22Rv1 (cell line): ENCODE results near the gene ZBTB20.

Experiments
- H3K27ac ChIP-seq: fragments of 450-650 bp; 2 replicates; pipeline ENCODE4 v1.5.1; 2017
- CTCF ChIP-seq: fragments of 450-650 bp; IDR thresholded peaks from 2 replicates; pipeline ENCODE4 v1.5.1; 2017; ENCODE audit warnings: mild to moderate bottlenecking
- ZFX ChIP-seq: fragments of 450-650 bp; IDR thresholded peaks from 2 replicates; pipeline ENCODE4 v1.6.1; 2017; ENCODE audit warnings: antibody characterized with exemption, borderline replicate concordance

ZBTB20 gene

GRCh38 chr3:114418107-114418506, 729.0 kb downstream of the ZBTB20 start:
- no peak for TF ChIP-seq ZFX
- TF ChIP-seq CTCF: no peak
- no peak overlapping the region for H3K27ac ChIP-seq

GRCh38 chr3:114417675-114418074, 729.4 kb downstream of the ZBTB20 start:
- H3K27ac ChIP-seq: no peak overlapping the region
- TF ChIP-seq ZFX (no peak), CTCF (no peak)

DNA sequence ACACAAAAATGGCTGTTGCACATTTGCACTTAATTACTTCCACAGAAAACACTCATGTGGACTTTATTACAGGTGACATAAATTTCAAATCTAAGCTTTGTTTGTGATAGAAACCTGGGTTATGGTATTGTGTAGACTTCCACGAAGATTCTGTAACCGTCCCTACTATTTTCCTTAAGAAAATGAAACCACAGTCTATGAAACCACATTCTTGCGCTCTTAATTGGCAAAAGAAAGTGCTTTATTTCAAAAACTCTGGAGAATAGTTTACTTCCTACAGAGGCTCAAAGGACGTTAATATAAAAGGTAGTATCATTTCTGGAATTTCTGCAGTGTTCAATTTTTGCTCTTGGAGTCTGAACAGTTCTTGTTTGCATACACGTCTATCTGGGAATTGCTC, 729.8 kb downstream of the ZBTB20 start:
- no peak for TF ChIP-seq ZFX
- no peak for TF ChIP-seq CTCF
- no peak overlapping the region for H3K27ac ChIP-seq

GRCh38 chr3:114411811-114412803, 735.0 kb downstream of the ZBTB20 start:
- TF ChIP-seq CTCF (no peak), ZFX (no peak)
- H3K27ac ChIP-seq: no peak overlapping the region

DNA sequence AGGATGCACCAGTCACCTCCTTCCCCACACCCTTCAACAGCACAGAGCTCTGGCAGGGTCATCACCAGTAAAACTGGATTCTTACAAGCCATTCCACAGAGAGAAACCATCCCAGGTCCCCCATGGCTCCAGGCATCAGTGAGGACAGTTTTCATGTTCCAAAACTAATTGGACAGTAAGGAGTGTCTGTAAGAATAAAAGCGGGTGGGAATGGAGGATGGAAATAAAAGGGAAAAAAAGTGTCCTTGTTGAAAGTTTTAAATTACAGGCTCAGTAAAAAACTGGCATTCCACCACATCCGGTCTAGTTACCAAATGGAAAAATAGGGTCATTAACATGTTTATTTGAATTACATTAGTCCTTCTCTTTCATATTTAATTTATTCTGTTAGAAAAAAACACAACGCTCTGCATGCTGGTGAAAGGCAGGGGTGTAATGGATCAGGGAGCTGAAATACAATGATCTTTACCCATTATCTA, 735.9 kb downstream of the ZBTB20 start:
- no peak overlapping the region for H3K27ac ChIP-seq
- TF ChIP-seq ZFX (no peak), CTCF (no peak)

DNA sequence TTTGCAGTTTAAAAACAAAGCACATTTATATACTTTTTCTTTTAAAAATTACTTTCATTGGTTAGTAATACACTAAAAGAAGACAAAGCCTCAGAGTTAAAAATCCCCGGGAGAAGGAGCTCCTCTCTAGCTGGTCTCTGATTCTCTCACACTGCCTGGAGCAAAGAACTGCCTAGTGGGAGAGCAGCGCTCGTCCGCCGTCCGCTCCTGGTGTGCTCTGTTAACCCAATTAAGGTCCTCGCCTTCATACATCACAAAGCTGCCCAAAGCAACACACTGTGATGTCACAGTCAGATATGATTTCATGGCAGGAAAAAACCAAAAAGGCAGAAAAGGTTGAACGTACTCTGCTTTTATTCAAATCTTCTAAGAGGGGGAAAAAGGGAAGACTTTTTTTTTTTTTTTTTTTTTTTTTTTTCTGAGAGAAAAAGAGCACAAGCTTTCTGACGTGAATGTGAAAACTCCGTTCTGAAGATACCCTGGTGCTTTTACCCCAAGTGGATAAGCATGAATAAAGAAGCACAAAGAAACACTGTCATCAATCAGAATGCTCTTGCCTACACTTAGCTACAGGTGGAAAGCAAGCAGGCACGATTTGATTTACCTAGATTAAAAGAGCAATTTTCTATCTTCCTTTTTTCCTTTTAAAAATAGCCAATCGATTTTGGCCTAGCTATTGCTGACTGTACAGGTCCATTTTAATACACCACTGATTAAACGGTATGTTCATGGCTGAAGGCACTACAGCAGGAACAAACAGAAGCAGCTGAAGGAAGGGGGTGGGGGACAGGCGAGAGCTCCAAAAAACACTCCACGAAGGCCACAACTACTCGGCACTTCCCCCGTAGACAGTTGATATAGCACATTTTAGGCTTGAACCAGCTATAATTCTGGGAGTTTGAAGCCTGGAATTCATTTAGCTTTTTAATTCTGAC, 738.1 kb downstream of the ZBTB20 start:
- no peak overlapping the region for H3K27ac ChIP-seq
- TF ChIP-seq CTCF (no peak), ZFX (no peak)
